ENCODE results near the gene NAALADL2.

DNA sequence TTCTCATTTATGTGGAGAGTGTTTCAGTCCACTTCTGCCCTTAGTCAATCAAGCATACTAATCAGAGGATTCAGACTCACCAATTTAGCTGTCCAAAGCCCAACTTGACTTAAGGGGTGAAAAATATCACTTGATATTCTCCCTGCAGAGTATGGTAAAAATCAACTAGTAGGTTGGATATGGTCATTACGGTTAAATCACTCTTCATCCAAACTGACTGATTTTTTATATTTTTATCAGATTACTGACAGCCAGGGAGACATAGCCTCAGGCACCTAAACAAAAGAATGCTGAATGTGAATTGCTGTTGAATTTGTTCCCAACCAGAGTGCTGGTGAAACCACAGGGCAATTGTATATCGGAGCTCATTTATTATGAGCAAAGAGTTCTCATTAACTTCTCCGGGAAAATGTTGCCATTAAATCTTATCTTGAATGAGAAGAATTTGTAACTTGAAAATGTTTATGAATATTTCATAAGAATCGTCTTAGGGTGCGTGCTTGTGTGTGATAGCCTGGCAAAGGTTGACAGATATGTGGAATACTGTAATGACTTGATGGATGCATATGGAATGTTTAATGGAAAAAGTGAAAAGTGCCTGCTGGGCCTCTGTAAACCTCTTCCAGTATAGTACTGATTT is 411.2 kb downstream of the NAALADL2 start:
- TF ChIP-seq, protein P1, sequence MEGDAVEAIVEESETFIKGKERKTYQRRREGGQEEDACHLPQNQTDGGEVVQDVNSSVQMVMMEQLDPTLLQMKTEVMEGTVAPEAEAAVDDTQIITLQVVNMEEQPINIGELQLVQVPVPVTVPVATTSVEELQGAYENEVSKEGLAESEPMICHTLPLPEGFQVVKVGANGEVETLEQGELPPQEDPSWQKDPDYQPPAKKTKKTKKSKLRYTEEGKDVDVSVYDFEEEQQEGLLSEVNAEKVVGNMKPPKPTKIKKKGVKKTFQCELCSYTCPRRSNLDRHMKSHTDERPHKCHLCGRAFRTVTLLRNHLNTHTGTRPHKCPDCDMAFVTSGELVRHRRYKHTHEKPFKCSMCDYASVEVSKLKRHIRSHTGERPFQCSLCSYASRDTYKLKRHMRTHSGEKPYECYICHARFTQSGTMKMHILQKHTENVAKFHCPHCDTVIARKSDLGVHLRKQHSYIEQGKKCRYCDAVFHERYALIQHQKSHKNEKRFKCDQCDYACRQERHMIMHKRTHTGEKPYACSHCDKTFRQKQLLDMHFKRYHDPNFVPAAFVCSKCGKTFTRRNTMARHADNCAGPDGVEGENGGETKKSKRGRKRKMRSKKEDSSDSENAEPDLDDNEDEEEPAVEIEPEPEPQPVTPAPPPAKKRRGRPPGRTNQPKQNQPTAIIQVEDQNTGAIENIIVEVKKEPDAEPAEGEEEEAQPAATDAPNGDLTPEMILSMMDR (conservative IDR thresholded peaks at IDR 0.05 in 1 of 2, IDR thresholded peaks at IDR 0.05 in 1 of 2; ENCODE audit: extremely low read depth in 1 of 2, insufficient read depth in 1 of 2, low read depth in 1 of 2, low read length in 2 of 2): no peak
- TF ChIP-seq EZH2 (IDR thresholded peaks at IDR 0.05; ENCODE audit: borderline replicate concordance, low read length): no peak

Data from mammary epithelial cell (primary cell).